ENCODE results near the gene PPP6R2. TPM values are rescaled to one million over a fixed set of nuclear protein-coding genes. Genes with fewer than 3 reads are reported as not detected.

PPP6R2 gene
- polyA plus RNA-seq, 2 of the 4 experiments (the other 2 are of a cell fraction) = 9.6 to 14.7 TPM

GRCh38 chr22:50318698-50319411, 24.3 kb upstream of the PPP6R2 start:
- WGBS (ENCODE audit: missing lambda C conversion rate) = 81% methylated on average over 20 of the region's 21 CpGs
- no peak for FAIRE-seq
- ChIA-PET POLR2A (no interaction called here), CTCF (interaction anchor here (2.4 kb wide), 1 partner anchor 46 kb away, joined by 10 read pairs; no protein-coding TSS in a partner anchor)
- Histone ChIP-seq H3K4me1 (0 out of 3 replicates have a peak, but pooled peaks cover 3% of the 10 kb centered on the region), H3K4me3 (no peak overlapping the region), H3K4me2 (no peak overlapping the region), H3K27ac (no peak overlapping the region), H3K9me3 (no peaks in the 10 kb centered on the region)
- DNase-seq (ENCODE audit: low read depth in 1 of 2, low spot score in 1 of 2) = no peak
- TF ChIP-seq RCOR1 (IDR thresholded peaks at IDR 0.05; ENCODE audit: low read depth, low read length) (no peak), CHD2 (IDR thresholded peaks at IDR 0.05; ENCODE audit: low read length, partially characterized antibody) (no peak), E2F6 (IDR thresholded peaks at IDR 0.05; ENCODE audit: borderline replicate concordance, low read depth) (no peak), ZNF302 (CRISPR knock-in tag; IDR thresholded peaks at IDR 0.05) (no peak), RARB (CRISPR knock-in tag; IDR thresholded peaks at IDR 0.05) (no peak), FOXS1 (CRISPR knock-in tag; IDR thresholded peaks at IDR 0.05) (no peak), TP53 (CRISPR knock-in tag; IDR thresholded peaks at IDR 0.05) (no peak), HOXA7 (CRISPR knock-in tag; IDR thresholded peaks at IDR 0.05) (no peak), EP300 (IDR thresholded peaks at IDR 0.05) (no peak), CEBPB (IDR thresholded peaks at IDR 0.05) (no peak), JUN (IDR thresholded peaks at IDR 0.05) (no peak), FOSL2 (IDR thresholded peaks at IDR 0.05) (no peak), FOSL2 (CRISPR knock-in tag; IDR thresholded peaks at IDR 0.05) (no peak), NPAS2 (CRISPR knock-in tag; IDR thresholded peaks at IDR 0.05; ENCODE audit: borderline replicate concordance) (no peak), ESRRA (IDR thresholded peaks at IDR 0.05; ENCODE audit: borderline replicate concordance, low read length) (no peak), EHF (CRISPR knock-in tag; IDR thresholded peaks at IDR 0.05) (no peak), ZSCAN20 (CRISPR knock-in tag; IDR thresholded peaks at IDR 0.05) (no peak)
- TF ChIP-seq, protein P1, sequence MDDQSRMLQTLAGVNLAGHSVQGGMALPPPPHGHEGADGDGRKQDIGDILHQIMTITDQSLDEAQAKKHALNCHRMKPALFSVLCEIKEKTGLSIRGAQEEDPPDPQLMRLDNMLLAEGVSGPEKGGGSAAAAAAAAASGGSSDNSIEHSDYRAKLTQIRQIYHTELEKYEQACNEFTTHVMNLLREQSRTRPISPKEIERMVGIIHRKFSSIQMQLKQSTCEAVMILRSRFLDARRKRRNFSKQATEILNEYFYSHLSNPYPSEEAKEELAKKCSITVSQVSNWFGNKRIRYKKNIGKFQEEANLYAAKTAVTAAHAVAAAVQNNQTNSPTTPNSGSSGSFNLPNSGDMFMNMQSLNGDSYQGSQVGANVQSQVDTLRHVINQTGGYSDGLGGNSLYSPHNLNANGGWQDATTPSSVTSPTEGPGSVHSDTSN (IDR thresholded peaks at IDR 0.05) = no peak
- TF ChIP-seq, protein P2, sequence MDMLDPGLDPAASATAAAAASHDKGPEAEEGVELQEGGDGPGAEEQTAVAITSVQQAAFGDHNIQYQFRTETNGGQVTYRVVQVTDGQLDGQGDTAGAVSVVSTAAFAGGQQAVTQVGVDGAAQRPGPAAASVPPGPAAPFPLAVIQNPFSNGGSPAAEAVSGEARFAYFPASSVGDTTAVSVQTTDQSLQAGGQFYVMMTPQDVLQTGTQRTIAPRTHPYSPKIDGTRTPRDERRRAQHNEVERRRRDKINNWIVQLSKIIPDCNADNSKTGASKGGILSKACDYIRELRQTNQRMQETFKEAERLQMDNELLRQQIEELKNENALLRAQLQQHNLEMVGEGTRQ (IDR thresholded peaks at IDR 0.05) = no peak
- no peak for ATAC-seq

- Histone ChIP-seq H3K9me3 (no peaks in the 10 kb centered on the region), H3K4me2 (no peak overlapping the region), H3K4me1 (no peaks in the 10 kb centered on the region), H3K27ac (no peak overlapping the region), H3K4me3 (no peak overlapping the region)
- no peak for ATAC-seq
- FAIRE-seq = no peak
- 88% methylated on average over 5 of the region's 15 CpGs for WGBS (ENCODE audit: missing lambda C conversion rate)
- ChIA-PET POLR2A (no interaction called here), CTCF (interaction anchor here (2.4 to 5.6 kb wide), 2 partner anchors 22 to 46 kb away, joined by 10 to 31 read pairs; no protein-coding TSS in a partner anchor)
- no peak for DNase-seq (ENCODE audit: low read depth in 1 of 2, low spot score in 1 of 2)
- TF ChIP-seq EHMT2 (IDR thresholded peaks at IDR 0.05; ENCODE audit: low read depth) = no peak
- no peak for TF ChIP-seq BCL3 (IDR thresholded peaks at IDR 0.05)
- no peak for TF ChIP-seq TP53 (CRISPR knock-in tag; IDR thresholded peaks at IDR 0.05)
- TF ChIP-seq, protein P3, sequence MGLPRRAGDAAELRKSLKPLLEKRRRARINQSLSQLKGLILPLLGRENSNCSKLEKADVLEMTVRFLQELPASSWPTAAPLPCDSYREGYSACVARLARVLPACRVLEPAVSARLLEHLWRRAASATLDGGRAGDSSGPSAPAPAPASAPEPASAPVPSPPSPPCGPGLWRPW (IDR thresholded peaks at IDR 0.05) = no peak
- TF ChIP-seq E2F6 (IDR thresholded peaks at IDR 0.05; ENCODE audit: borderline replicate concordance, low read depth) = no peak
These were observed 23.6 kb upstream of the PPP6R2 start for GRCh38 chr22:50319503-50319951.

Data from A549 (cell line).